ENCODE results near the gene ZNF335.

DNA sequence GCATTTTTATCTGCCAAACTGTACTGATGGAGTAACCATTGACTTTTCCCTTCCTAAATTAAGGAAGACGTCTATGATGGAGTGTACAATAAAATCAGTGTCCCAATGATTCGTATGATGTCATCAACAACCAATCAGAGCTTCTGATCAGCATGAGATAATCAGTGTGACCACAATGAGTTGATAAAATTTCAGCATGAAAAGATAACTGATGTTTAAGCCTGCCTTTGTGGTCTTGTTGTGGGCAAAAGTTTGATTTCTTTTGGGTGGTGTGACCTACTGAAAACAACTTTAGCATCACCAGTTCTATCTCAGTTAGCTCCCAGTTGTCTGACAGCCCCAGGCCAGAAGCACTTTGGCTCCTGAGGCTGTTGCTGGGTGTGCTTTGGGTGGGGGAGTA, 34.2 kb downstream of the ZNF335 start:
- TF ChIP-seq POLR2AphosphoS5 (IDR thresholded peaks at IDR 0.05; ENCODE audit: low read depth, low read length) (no peak), TAF1 (IDR thresholded peaks at IDR 0.05; ENCODE audit: borderline replicate concordance, insufficient read depth, low read length) (no peak), SIN3A (IDR thresholded peaks at IDR 0.05; ENCODE audit: borderline replicate concordance, insufficient read depth, low read length) (no peak)
- TF ChIP-seq, protein P1, sequence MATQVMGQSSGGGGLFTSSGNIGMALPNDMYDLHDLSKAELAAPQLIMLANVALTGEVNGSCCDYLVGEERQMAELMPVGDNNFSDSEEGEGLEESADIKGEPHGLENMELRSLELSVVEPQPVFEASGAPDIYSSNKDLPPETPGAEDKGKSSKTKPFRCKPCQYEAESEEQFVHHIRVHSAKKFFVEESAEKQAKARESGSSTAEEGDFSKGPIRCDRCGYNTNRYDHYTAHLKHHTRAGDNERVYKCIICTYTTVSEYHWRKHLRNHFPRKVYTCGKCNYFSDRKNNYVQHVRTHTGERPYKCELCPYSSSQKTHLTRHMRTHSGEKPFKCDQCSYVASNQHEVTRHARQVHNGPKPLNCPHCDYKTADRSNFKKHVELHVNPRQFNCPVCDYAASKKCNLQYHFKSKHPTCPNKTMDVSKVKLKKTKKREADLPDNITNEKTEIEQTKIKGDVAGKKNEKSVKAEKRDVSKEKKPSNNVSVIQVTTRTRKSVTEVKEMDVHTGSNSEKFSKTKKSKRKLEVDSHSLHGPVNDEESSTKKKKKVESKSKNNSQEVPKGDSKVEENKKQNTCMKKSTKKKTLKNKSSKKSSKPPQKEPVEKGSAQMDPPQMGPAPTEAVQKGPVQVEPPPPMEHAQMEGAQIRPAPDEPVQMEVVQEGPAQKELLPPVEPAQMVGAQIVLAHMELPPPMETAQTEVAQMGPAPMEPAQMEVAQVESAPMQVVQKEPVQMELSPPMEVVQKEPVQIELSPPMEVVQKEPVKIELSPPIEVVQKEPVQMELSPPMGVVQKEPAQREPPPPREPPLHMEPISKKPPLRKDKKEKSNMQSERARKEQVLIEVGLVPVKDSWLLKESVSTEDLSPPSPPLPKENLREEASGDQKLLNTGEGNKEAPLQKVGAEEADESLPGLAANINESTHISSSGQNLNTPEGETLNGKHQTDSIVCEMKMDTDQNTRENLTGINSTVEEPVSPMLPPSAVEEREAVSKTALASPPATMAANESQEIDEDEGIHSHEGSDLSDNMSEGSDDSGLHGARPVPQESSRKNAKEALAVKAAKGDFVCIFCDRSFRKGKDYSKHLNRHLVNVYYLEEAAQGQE (IDR thresholded peaks at IDR 0.05; ENCODE audit: insufficient read depth in 1 of 2, low read depth in 2 of 2, low read length in 2 of 2) = no peak
